ENCODE data around the gene NPB. TPM values are rescaled to one million over a fixed set of nuclear protein-coding genes. Genes with fewer than 3 reads are reported as not detected.

The NPB gene
- total RNA-seq, 1 donor from 2014 or later, result 1.1 TPM

GRCh38 chr17:81940538-81941483 is 38.8 kb downstream of the NPB start:
- Mint-ChIP-seq H3K27ac (ENCODE audit: unreplicated experiment) (no peak overlapping the region), H3K4me3 (peak overlapping the region; percentile 12), H3K36me3 (ENCODE audit: low read depth) (no peaks in the 10 kb centered on the region), H3K4me1 (peaks cover 23% of the 10 kb centered on the region), H3K9me3 (no peaks in the 10 kb centered on the region), H3K27me3 (ENCODE audit: low read depth) (no peaks in the 10 kb centered on the region)
- DNase-seq (ENCODE audit: low read depth, low spot score), result no peak
- TF ChIP-seq CTCF (conservative IDR thresholded peaks at IDR 0.05), result no peak

DNA sequence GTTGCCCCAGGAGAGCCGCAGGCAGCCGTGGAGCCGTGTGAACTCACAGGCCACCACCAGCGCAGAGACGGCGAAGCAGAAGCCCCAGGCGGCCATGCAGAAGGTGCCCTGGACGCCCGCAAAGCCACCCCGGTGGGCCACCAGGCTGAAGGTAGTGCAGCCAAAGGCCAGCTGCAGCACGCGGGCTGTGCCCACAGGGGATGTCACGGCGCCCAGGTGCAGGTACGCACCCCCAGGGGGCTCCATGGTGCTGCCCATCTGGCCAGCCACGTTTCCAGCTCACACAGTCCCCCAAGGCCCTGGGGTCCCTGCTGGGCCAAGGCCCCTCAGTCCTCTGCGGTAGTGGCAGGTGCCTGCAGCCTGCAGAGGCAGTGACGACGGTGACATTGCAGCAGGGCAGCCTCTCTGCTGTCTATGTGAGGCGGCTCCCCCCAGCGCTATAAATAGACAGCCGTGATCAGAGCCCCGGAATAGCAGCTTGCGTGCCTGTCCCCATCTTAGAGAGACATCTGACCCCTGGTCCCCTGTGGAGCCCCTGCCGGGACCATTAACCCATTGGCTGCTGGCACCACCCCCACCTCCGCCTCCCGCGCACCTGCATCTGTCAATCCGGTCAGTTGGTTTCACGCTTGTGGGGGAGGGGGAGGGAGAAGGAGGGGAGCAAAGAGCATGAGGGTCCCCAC is 39.6 kb downstream of the NPB start:
- H3K36me3 Mint-ChIP-seq (ENCODE audit: low read depth), result no peaks in the 10 kb centered on the region
- H3K27me3 Mint-ChIP-seq (ENCODE audit: low read depth), result no peaks in the 10 kb centered on the region
- no peak for TF ChIP-seq CTCF (conservative IDR thresholded peaks at IDR 0.05)
- H3K4me3 Mint-ChIP-seq, result peak overlapping the region; percentile 9
- H3K4me1 Mint-ChIP-seq, result peaks cover 16% of the 10 kb centered on the region
- DNase-seq (ENCODE audit: low read depth, low spot score), result no peak
- H3K27ac Mint-ChIP-seq (ENCODE audit: unreplicated experiment), result no peak overlapping the region
- H3K9me3 Mint-ChIP-seq, result no peaks in the 10 kb centered on the region

- H3K9me3 Mint-ChIP-seq, result no peaks in the 10 kb centered on the region
- H3K27ac Mint-ChIP-seq (ENCODE audit: unreplicated experiment), result no peak overlapping the region
- no peak for TF ChIP-seq CTCF (conservative IDR thresholded peaks at IDR 0.05)
- peak overlapping the region; percentile 61 for H3K4me3 Mint-ChIP-seq
- H3K36me3 Mint-ChIP-seq (ENCODE audit: low read depth), result no peaks in the 10 kb centered on the region
- peaks cover 15% of the 10 kb centered on the region for H3K4me1 Mint-ChIP-seq
- H3K27me3 Mint-ChIP-seq (ENCODE audit: low read depth), result no peaks in the 10 kb centered on the region
- DNase-seq (ENCODE audit: low read depth, low spot score), result no peak
Measured at GRCh38 chr17:81942167-81942553, 40.1 kb downstream of the NPB start.

DNA sequence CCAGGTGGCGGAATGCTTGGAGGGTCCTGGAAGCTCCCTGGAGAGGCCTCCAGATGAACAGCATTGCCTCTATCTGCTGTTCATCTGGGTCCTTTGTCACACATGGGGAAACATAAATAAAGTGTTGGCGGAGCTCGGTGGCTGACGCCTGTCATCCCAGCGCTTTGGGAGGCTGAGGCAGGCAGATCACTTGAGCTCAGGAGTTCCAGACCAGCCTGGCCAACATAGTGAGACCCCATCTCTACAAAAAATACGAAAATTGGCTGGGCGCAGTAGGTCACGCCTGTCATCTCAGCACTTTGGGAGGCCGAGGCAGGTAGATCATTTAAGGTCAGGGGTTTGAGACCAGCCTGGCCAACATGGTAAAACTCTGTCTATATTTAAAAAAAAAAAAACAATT is 42.8 kb downstream of the NPB start:
- no peaks in the 10 kb centered on the region for H3K36me3 Mint-ChIP-seq (ENCODE audit: low read depth)
- H3K27ac Mint-ChIP-seq (ENCODE audit: unreplicated experiment), result no peak overlapping the region
- H3K27me3 Mint-ChIP-seq (ENCODE audit: low read depth), result no peaks in the 10 kb centered on the region
- TF ChIP-seq CTCF (conservative IDR thresholded peaks at IDR 0.05), result no peak
- H3K4me1 Mint-ChIP-seq, result peaks cover 3% of the 10 kb centered on the region
- DNase-seq (ENCODE audit: low read depth, low spot score), result no peak
- no peak overlapping the region for H3K4me3 Mint-ChIP-seq
- no peaks in the 10 kb centered on the region for H3K9me3 Mint-ChIP-seq

GRCh38 chr17:81947189-81947588 is 45.2 kb downstream of the NPB start, which contains the start of gene MYADML2:
MYADML2 (minus strand) TSS chr17:81947233; CDS start chr17:81941741, 5,492 bp downstream.
- peak within 1 kb of the TSS; percentile 67 for H3K27ac Mint-ChIP-seq (ENCODE audit: unreplicated experiment)
- H3K4me1 Mint-ChIP-seq, result peaks cover 13% of the 10 kb centered on the region
- no peak within 1 kb of the TSS for H3K4me3 Mint-ChIP-seq
- no peaks in the 10 kb centered on the region for H3K9me3 Mint-ChIP-seq
- TF ChIP-seq CTCF (conservative IDR thresholded peaks at IDR 0.05), result no peak
- DNase-seq (ENCODE audit: low read depth, low spot score), result no peak
- H3K27me3 Mint-ChIP-seq (ENCODE audit: low read depth), result no peaks in the 10 kb centered on the region
- H3K36me3 Mint-ChIP-seq (ENCODE audit: low read depth), result no peaks in the 10 kb centered on the region

Measured in neural crest cell (in vitro differentiated cells).